GM13977 (cell line): Measurements from ENCODE around the gene SIGLEC9.

Experiments used
- DNase-seq: peaks from one replicate; pipeline ENCODE4 v3.0.0; 2012; ENCODE audit warnings: low spot score
- CTCF ChIP-seq: IDR thresholded peaks from 2 replicates; pipeline ENCODE4 v1.5.1; 2012; ENCODE audit warnings: mild to moderate bottlenecking, control low read depth; ENCODE audit not compliant: insufficient read depth; ENCODE audit errors: extremely low read depth, missing control alignments
- in situ Hi-C: fragments of 300-500 bp; cut with MboI; formaldehyde crosslinking; loops from one replicate; pipeline ENCODE4 v1.12.0; 2022; ENCODE audit warnings: low sequenced_read_pairs, low pct_unique_long_range_greater_than_20kb, mixed read lengths, inconsistent platforms; ENCODE audit not compliant: unreplicated experiment

The SIGLEC9 gene

DNA sequence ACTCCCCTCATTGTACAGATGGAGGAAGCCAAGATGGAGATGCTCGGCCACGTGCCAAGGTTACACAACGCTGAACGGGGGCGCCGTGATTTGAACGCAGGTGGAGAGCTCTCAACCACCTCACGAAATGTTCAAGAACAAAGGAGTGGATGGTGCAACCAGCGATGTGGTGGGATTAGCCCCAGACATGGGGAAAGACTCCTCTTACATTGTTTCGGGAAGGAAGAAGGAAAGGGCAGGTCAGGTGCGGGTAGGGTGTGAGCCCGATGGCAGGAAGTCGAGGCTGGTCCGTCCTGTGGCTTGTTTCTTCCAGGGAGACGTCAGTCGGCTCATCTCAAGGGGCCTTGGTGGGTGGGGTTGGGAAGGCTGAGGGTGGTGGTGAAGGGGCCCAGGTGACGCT, 34.9 kb upstream of the SIGLEC9 start:
- in situ Hi-C loops, result no loop called here
- no peak for DNase-seq
- no peak for TF ChIP-seq CTCF

GRCh38 chr19:51090471-51090870, 34.2 kb upstream of the SIGLEC9 start:
- no peak for TF ChIP-seq CTCF
- in situ Hi-C loops, result no loop called here
- no peak for DNase-seq

DNA sequence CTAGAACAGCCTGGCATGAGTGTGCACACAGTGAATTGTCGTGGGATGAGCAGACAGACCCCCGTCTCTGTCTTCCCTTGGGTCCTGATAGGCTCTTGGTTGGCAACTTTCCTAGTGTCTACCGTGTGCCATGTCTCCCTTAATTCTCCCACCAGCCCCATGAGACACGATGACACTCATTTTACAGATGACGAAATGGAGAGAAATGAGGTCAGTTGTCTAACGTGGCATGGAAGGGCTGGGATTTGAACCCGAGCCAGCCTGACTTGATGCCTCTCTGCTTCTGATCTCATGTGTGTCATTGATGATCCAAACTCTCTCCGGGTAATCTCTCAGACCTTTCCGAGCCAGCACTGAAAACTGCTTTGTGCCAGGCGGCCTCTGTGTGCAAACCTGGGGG, 33.6 kb upstream of the SIGLEC9 start:
- TF ChIP-seq CTCF, result no peak
- no peak for DNase-seq
- in situ Hi-C loops, result no loop called here

GRCh38 chr19:51091895-51092873, 32.5 kb upstream of the SIGLEC9 start:
- in situ Hi-C loops, result no loop called here
- no peak for TF ChIP-seq CTCF
- DNase-seq, result no peak

DNA sequence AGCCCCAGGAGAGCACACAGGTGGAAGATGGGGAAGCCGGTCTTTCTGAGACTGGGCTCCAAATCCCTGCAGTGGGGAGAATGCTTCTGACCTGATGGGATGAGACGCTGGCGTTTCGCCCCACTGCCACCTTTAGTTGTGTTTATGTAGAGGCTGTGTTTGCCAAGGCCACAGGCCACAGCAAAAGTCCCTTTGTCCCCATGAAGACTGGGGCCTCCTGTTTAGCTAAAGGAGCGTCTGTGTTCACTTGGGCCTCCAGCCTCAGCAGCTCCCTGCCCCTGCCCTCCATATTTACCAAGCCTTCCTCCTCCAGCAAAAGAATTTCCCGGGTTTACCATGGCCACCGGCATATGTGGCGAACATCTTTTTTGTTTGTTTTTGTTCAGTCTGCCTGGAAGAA, 31.6 kb upstream of the SIGLEC9 start:
- DNase-seq, result no peak
- in situ Hi-C loops, result no loop called here
- no peak for TF ChIP-seq CTCF

- in situ Hi-C loops, result no loop called here
- DNase-seq, result peak; percentile 19
- no peak for TF ChIP-seq CTCF
These were observed 31.0 kb upstream of the SIGLEC9 start for GRCh38 chr19:51093510-51094345.
